Prostate gland (tissue), 2 donors: ENCODE data around the gene CD226.

Experiments
- CTCF ChIP-seq, 4 experiments: fragments of 200-600 bp in 2 of 4; fragments of 450-650 bp in 2 of 4; sonication (generic) in 2 of 4; IDR thresholded peaks; 1 replicate in 3 of 4; 2 replicates in 1 of 4; pipeline ENCODE4 v1.5.1; 2016 to 2019; ENCODE audit warnings: antibody characterized with exemption in 4 of 4, mild to moderate bottlenecking in 2 of 4, moderate library complexity in 2 of 4
- POLR2A ChIP-seq: fragments of 450-650 bp; IDR thresholded peaks from one replicate; pipeline ENCODE4 v1.6.1; 2016; ENCODE audit warnings: antibody characterized with exemption, mild to moderate bottlenecking
- POLR2AphosphoS5 ChIP-seq: sonication (generic); formaldehyde crosslinking; IDR thresholded peaks from one replicate; pipeline ENCODE4 v1.6.1; 2017; ENCODE audit warnings: antibody characterized with exemption

- TF ChIP-seq CTCF (IDR thresholded peaks at IDR 0.05) (no peak), POLR2A (no peak), POLR2AphosphoS5 (no peak)
Measured at GRCh38 chr18:69897397-69898108, 50.1 kb downstream of the CD226 start.
